ENCODE results near the gene TDRD1. TPM values are rescaled to one million over a fixed set of nuclear protein-coding genes. Genes with fewer than 3 reads are reported as not detected.

Gene TDRD1
- total and polyA plus RNA-seq, 10 of the 15 experiments (the other 5 are each of a cell fraction or from before 2014, with no cell fraction given) = 0.03 to 0.04 TPM; not detected in 8

GRCh38 chr10:114278884-114279191 lies 99.7 kb downstream of the TDRD1 start:
- intact Hi-C loops (cut with micrococcal nuclease; ENCODE audit: unreplicated experiment) (no loop called here), in situ Hi-C loops (cut with MboI) (no loop called here)
- Histone ChIP-seq H4K20me1 (ENCODE audit: control insufficient read depth, insufficient read depth) (no peaks in the 10 kb centered on the region), H3K27me3 (replicated peaks in 1 of 2; ENCODE audit: control insufficient read depth in 2 of 2, insufficient read depth in 2 of 2, low read length in 1 of 2) (0 out of 4 replicates have a peak, but pooled peaks cover 0 to 2% of the 10 kb centered on the region in 2 experiments), H3K4me3 (no peak overlapping the region), H3K36me3 (ENCODE audit: control insufficient read depth in 2 of 2, insufficient read depth in 2 of 2, low read length in 1 of 2) (no peaks in the 10 kb centered on the region), H3K79me2 (ENCODE audit: control insufficient read depth, insufficient read depth, low read length) (no peaks in the 10 kb centered on the region), H3K4me2 (ENCODE audit: control insufficient read depth, insufficient read depth) (no peak overlapping the region), H3K27ac (ENCODE audit: control insufficient read depth, insufficient read depth) (no peak overlapping the region), H3K9ac (ENCODE audit: control insufficient read depth, insufficient read depth, low read length) (no peak overlapping the region), H3K9me3 (replicated peaks; ENCODE audit: control insufficient read depth, insufficient read depth, low read length) (no peaks in the 10 kb centered on the region), H3K4me1 (ENCODE audit: control insufficient read depth, insufficient read depth, low read length) (no peaks in the 10 kb centered on the region), H2AFZ (ENCODE audit: control insufficient read depth, low read depth, low read length) (no peak overlapping the region)
- FAIRE-seq (no peak), ATAC-seq (no peak), DNase-seq (ENCODE audit: low read depth, low spot score) (no peak)
- no peak for TF ChIP-seq TCF3 (IDR thresholded peaks at IDR 0.05; ENCODE audit: borderline replicate concordance, insufficient read depth, low read depth, low read length)
- no peak for TF ChIP-seq ZNF384 (IDR thresholded peaks at IDR 0.05; ENCODE audit: borderline replicate concordance, low read depth, low read length)
- no peak for TF ChIP-seq ATF3 (IDR thresholded peaks at IDR 0.05; ENCODE audit: borderline replicate concordance, extremely low read depth, low read depth, low read length)
- no peak for TF ChIP-seq PML (IDR thresholded peaks at IDR 0.05; ENCODE audit: low read length)
- TF ChIP-seq BCLAF1 (IDR thresholded peaks at IDR 0.05) = no peak
- 33% methylated on average over 4 of the region's 4 CpGs for WGBS (ENCODE audit: insufficient coverage, insufficient replicate concordance, low lambda C conversion rate, missing lambda C conversion rate)
- ChIA-PET POLR2A (no interaction called here), CTCF (no interaction called here), SMC1A (ENCODE audit: uncharacterized antibody, unreplicated experiment) (no interaction called here), RAD21 (ENCODE audit: unreplicated experiment) (no interaction called here)
- no TSS peak for BruUV-seq (replicated peaks)
